SK-N-MC (cell line): ENCODE data around the gene PTPMT1.
"Not testable (repeated sequence)": the region's sequence is repeated elsewhere in the genome, so short reads cannot be mapped to it uniquely, and the experiment has no call there.

Experiments
- DNase-seq: peaks from one replicate; pipeline ENCODE4 v3.0.0-alpha.2; 2011; ENCODE audit warnings: low read depth, low spot score
- H3K27ac ChIP-seq: fragments of 200-600 bp; sonication (generic); 2 replicates; pipeline ENCODE4 v1.5.1; 2016; ENCODE audit warnings: mixed run types
- H3K36me3 ChIP-seq: fragments of 200-600 bp; sonication (generic); 2 replicates; pipeline ENCODE4 v1.6.1; 2017; ENCODE audit warnings: antibody characterized with exemption, low read length, mixed read lengths; ENCODE audit not compliant: insufficient read depth
- H3K4me3 ChIP-seq: fragments of 200-600 bp; sonication (generic); 2 replicates; pipeline ENCODE4 v1.5.1; 2016
- H3K9ac ChIP-seq: fragments of 200-600 bp; sonication (generic); 2 replicates; pipeline ENCODE4 v1.8.0; 2017; ENCODE audit warnings: mixed run types, mixed read lengths; ENCODE audit not compliant: insufficient read length
- H3K9me3 ChIP-seq: fragments of 200-600 bp; sonication (generic); 2 replicates; pipeline ENCODE4 v1.6.1; 2017; ENCODE audit warnings: low read depth, mild to moderate bottlenecking, antibody characterized with exemption, low read length, moderate library complexity, mixed read lengths
- EZH2 ChIP-seq: fragments of 200-600 bp; sonication (generic); IDR thresholded peaks from one replicate; pipeline ENCODE4 v1.6.1; 2017; ENCODE audit warnings: antibody characterized with exemption
- FOXP2 ChIP-seq: optimal IDR thresholded peaks from 2 replicates; pipeline ENCODE3; 2011; ENCODE audit warnings: mild to moderate bottlenecking, moderate library complexity; ENCODE audit not compliant: insufficient read depth; ENCODE audit errors: extremely low read length, control extremely low read depth
- POLR2AphosphoS5 ChIP-seq: IDR thresholded peaks from 2 replicates; pipeline ENCODE4 v1.6.1; 2012; ENCODE audit warnings: mild to moderate bottlenecking, low read depth, low read length, borderline replicate concordance

Gene PTPMT1

GRCh38 chr11:47565340-47566148 is at the start of gene PTPMT1:
Gene PTPMT1, plus strand, starts transcription at chr11:47565599. Its CDS starts 24 bp downstream, at chr11:47565623.
- Histone ChIP-seq H3K9me3 (no peaks in the 10 kb centered on the region), H3K9ac (peak within 1 kb of the TSS; percentile 80), H3K4me3 (peak within 1 kb of the TSS; percentile 73), H3K27ac (peak within 1 kb of the TSS; percentile 26; the same call in 1 of the 2 replicates), H3K36me3 (no peaks in the 10 kb centered on the region; the same call in 1 of the 2 replicates)
- no peak for DNase-seq
- TF ChIP-seq POLR2AphosphoS5: peak; percentile 34; the same call in 1 of the 2 replicates
- TF ChIP-seq FOXP2: no peak

GRCh38 chr11:47516155-47516554 is 49.2 kb upstream of the PTPMT1 start:
- Histone ChIP-seq H3K27ac (no peak overlapping the region; the same call in 1 of the 2 replicates), H3K9ac (no peak overlapping the region), H3K36me3 (no peaks in the 10 kb centered on the region), H3K9me3 (no peaks in the 10 kb centered on the region), H3K4me3 (no peak overlapping the region)
- TF ChIP-seq POLR2AphosphoS5 (no peak), FOXP2 (no peak), EZH2 (no peak)
- no peak for DNase-seq

GRCh38 chr11:47516984-47517853 is 48.2 kb upstream of the PTPMT1 start:
- Histone ChIP-seq H3K36me3 (no peaks in the 10 kb centered on the region), H3K27ac (no peak overlapping the region), H3K9me3 (no peaks in the 10 kb centered on the region), H3K4me3 (no peak overlapping the region), H3K9ac (no peak overlapping the region)
- no peak for DNase-seq
- TF ChIP-seq POLR2AphosphoS5: no peak

- H3K9me3 ChIP-seq: no peaks in the 10 kb centered on the region
- no peak overlapping the region for H3K9ac ChIP-seq
- no peak for DNase-seq
- H3K27ac ChIP-seq: no peak overlapping the region
- H3K36me3 ChIP-seq: no peaks in the 10 kb centered on the region
- TF ChIP-seq POLR2AphosphoS5 (no peak), EZH2 (no peak), FOXP2 (no peak)
- H3K4me3 ChIP-seq: no peak overlapping the region
Measured at GRCh38 chr11:47518212-47518964, 47.0 kb upstream of the PTPMT1 start.

GRCh38 chr11:47523490-47524225 is 41.7 kb upstream of the PTPMT1 start:
- Histone ChIP-seq H3K4me3 (no peak overlapping the region), H3K9ac (no peak overlapping the region), H3K27ac (peak overlapping the region; percentile 33; the same call in 1 of the 2 replicates), H3K36me3 (no peaks in the 10 kb centered on the region), H3K9me3 (no peaks in the 10 kb centered on the region)
- no peak for DNase-seq
- TF ChIP-seq EZH2 (no peak), POLR2AphosphoS5 (no peak), FOXP2 (no peak)

- H3K4me3 ChIP-seq: no peak overlapping the region
- TF ChIP-seq EZH2: no peak
- no peak for TF ChIP-seq FOXP2
- no peak for TF ChIP-seq POLR2AphosphoS5
- H3K27ac ChIP-seq: peak overlapping the region; percentile 70; the same call in 1 of the 2 replicates
- no peaks in the 10 kb centered on the region for H3K36me3 ChIP-seq
- no peaks in the 10 kb centered on the region for H3K9me3 ChIP-seq
- DNase-seq: no peak
- no peak overlapping the region for H3K9ac ChIP-seq
Measured at GRCh38 chr11:47524291-47524874, 41.0 kb upstream of the PTPMT1 start.

GRCh38 chr11:47526032-47526431 is 39.4 kb upstream of the PTPMT1 start:
- not testable (repeated sequence) for H3K9me3 ChIP-seq, H3K27ac ChIP-seq, H3K36me3 ChIP-seq, DNase-seq, H3K9ac ChIP-seq, H3K4me3 ChIP-seq

- no peak overlapping the region for H3K9ac ChIP-seq
- H3K27ac ChIP-seq: 0 out of 2 replicates have a peak overlapping the region, but pooled peaks have one; percentile 1
- DNase-seq: no peak
- TF ChIP-seq FOXP2: no peak
- TF ChIP-seq POLR2AphosphoS5: no peak
- TF ChIP-seq EZH2: no peak
- H3K36me3 ChIP-seq: no peaks in the 10 kb centered on the region
- H3K4me3 ChIP-seq: no peak overlapping the region
- no peaks in the 10 kb centered on the region for H3K9me3 ChIP-seq
Measured at GRCh38 chr11:47527186-47527585, 38.2 kb upstream of the PTPMT1 start.
